ENCODE data around the gene TAF11L12. TPM values are rescaled to one million over a fixed set of nuclear protein-coding genes. Genes with fewer than 3 reads are reported as not detected.

TAF11L12 gene
- total RNA-seq, 2 donors from 2014 or later = not detected

Other genes starting within 250 kb of the TAF11L12 start
- not detected for gene TAF11L2, start 112.2 kb upstream of the TAF11L12 start, total RNA-seq
- gene TAF11L3, start 92.0 kb upstream of the TAF11L12 start, total RNA-seq = not detected
- not detected for gene TAF11L4, start 88.6 kb upstream of the TAF11L12 start, total RNA-seq
- gene TAF11L5, start 85.2 kb upstream of the TAF11L12 start, total RNA-seq = not detected
- not detected for gene TAF11L6, start 81.7 kb upstream of the TAF11L12 start, total RNA-seq
- gene TAF11L7, start 24.6 kb upstream of the TAF11L12 start, total RNA-seq = not detected
- not detected for gene TAF11L8, start 19.4 kb upstream of the TAF11L12 start, total RNA-seq
- gene TAF11L9, start 16.0 kb upstream of the TAF11L12 start, total RNA-seq = not detected
- gene TAF11L10, start 12.6 kb upstream of the TAF11L12 start, total RNA-seq = not detected
- not detected for gene TAF11L11, start 6.2 kb upstream of the TAF11L12 start, total RNA-seq
- gene TAF11L13, start 21.7 kb downstream of the TAF11L12 start, total RNA-seq = not detected
- gene TAF11L14, start 24.1 kb downstream of the TAF11L12 start, total RNA-seq = not detected